HG03025 (cell line): Measurements from ENCODE around the gene MEN1.
A peak's percentile ranks its signal among the peaks of the same experiment; 100 is the strongest.

Experiments
- ATAC-seq: cut with Tn5 transposase; IDR thresholded peaks from one replicate; pipeline ENCODE4 v1.9.1; 2021; ENCODE audit warnings: mild to moderate bottlenecking, moderate library complexity; ENCODE audit not compliant: unreplicated experiment, low FRiP score

The MEN1 gene

GRCh38 chr11:64810271-64810890 is at the start of gene MEN1:
MEN1 (minus strand) TSS chr11:64810551; CDS start chr11:64810109, 442 bp downstream.
- ATAC-seq: peak; percentile 63

GRCh38 chr11:64859542-64860414 is 49.4 kb upstream of the MEN1 start:
- ATAC-seq: peak; percentile 48

- ATAC-seq: no peak
These were observed 48.3 kb upstream of the MEN1 start for GRCh38 chr11:64858467-64859263.

GRCh38 chr11:64857485-64857884 is 47.1 kb upstream of the MEN1 start:
- no peak for ATAC-seq

GRCh38 chr11:64856382-64857227 is 46.3 kb upstream of the MEN1 start:
- no peak for ATAC-seq

- ATAC-seq: no peak
These were observed 45.4 kb upstream of the MEN1 start for GRCh38 chr11:64855596-64856304.

GRCh38 chr11:64854534-64855502 is 44.5 kb upstream of the MEN1 start:
- ATAC-seq: no peak

- no peak for ATAC-seq
These were observed 43.8 kb upstream of the MEN1 start for GRCh38 chr11:64854157-64854533.

GRCh38 chr11:64853709-64854108 is 43.4 kb upstream of the MEN1 start:
- ATAC-seq: no peak

- ATAC-seq: no peak
These were observed 42.6 kb upstream of the MEN1 start for GRCh38 chr11:64852804-64853509.

- ATAC-seq: no peak
These were observed 41.5 kb upstream of the MEN1 start for GRCh38 chr11:64851831-64852351.

- peak; percentile 54 for ATAC-seq
These were observed 40.7 kb upstream of the MEN1 start for GRCh38 chr11:64850979-64851567.

GRCh38 chr11:64849598-64850356 is 39.4 kb upstream of the MEN1 start:
- no peak for ATAC-seq

- no peak for ATAC-seq
These were observed 38.7 kb upstream of the MEN1 start for GRCh38 chr11:64848826-64849597.

GRCh38 chr11:64848214-64848825 is 38.0 kb upstream of the MEN1 start:
- no peak for ATAC-seq
